Nephron (organoid): Measurements from ENCODE around the gene DFFB.

Experiments
- H3K27ac Mint-ChIP-seq, 3 experiments: 2 replicates each; pipeline ENCODE4 v1.8.0; 2020; ENCODE audit warnings: mixed read lengths in 3 of 3, mild to moderate bottlenecking in 2 of 3, moderate library complexity in 1 of 3
- H3K27me3 Mint-ChIP-seq: 2 replicates; pipeline ENCODE4 v1.8.0; 2021; ENCODE audit warnings: low read depth, mild to moderate bottlenecking, moderate library complexity, mixed read lengths
- H3K36me3 Mint-ChIP-seq: 2 replicates; pipeline ENCODE4 v1.8.0; 2020; ENCODE audit warnings: low read depth, mixed read lengths
- H3K4me1 Mint-ChIP-seq: 2 replicates; pipeline ENCODE4 v1.8.0; 2020; ENCODE audit warnings: mixed read lengths
- H3K4me3 Mint-ChIP-seq, 3 experiments: 2 replicates each; pipeline ENCODE4 v1.8.0; 2020; ENCODE audit warnings: mild to moderate bottlenecking in 3 of 3, mixed read lengths in 3 of 3, moderate library complexity in 2 of 3
- H3K9me3 Mint-ChIP-seq: 2 replicates; pipeline ENCODE4 v1.8.0; 2020; ENCODE audit warnings: mixed read lengths
- CTCF ChIP-seq, 3 experiments: fragments of 200-600 bp; sonication (generic); IDR thresholded peaks; one replicate each; pipeline ENCODE4 v1.5.0; 2021; ENCODE audit warnings: antibody characterized with exemption in 3 of 3; ENCODE audit not compliant: unreplicated experiment in 3 of 3

DFFB gene

GRCh38 chr1:3890389-3891328 is 33.4 kb downstream of the DFFB start:
- Mint-ChIP-seq H3K36me3 (peaks cover 52% of the 10 kb centered on the region), H3K27ac (no peak overlapping the region), H3K27me3 (no peaks in the 10 kb centered on the region), H3K4me1 (no peaks in the 10 kb centered on the region), H3K4me3 (no peak overlapping the region), H3K9me3 (no peaks in the 10 kb centered on the region)
- TF ChIP-seq CTCF (IDR thresholded peaks at IDR 0.05; ENCODE audit: unreplicated experiment in 3 of 3) = no peak

GRCh38 chr1:3891329-3891865 is 34.1 kb downstream of the DFFB start:
- H3K36me3 Mint-ChIP-seq = peaks cover 57% of the 10 kb centered on the region
- no peak overlapping the region for H3K4me3 Mint-ChIP-seq
- no peaks in the 10 kb centered on the region for H3K9me3 Mint-ChIP-seq
- no peaks in the 10 kb centered on the region for H3K4me1 Mint-ChIP-seq
- TF ChIP-seq CTCF (IDR thresholded peaks at IDR 0.05; ENCODE audit: unreplicated experiment in 3 of 3) = no peak
- no peak overlapping the region for H3K27ac Mint-ChIP-seq
- no peaks in the 10 kb centered on the region for H3K27me3 Mint-ChIP-seq

- Mint-ChIP-seq H3K9me3 (peaks cover 4% of the 10 kb centered on the region), H3K36me3 (peaks cover 63% of the 10 kb centered on the region), H3K4me3 (no peak overlapping the region), H3K4me1 (peaks cover 5% of the 10 kb centered on the region), H3K27ac (no peak overlapping the region), H3K27me3 (no peaks in the 10 kb centered on the region)
- no peak for TF ChIP-seq CTCF (IDR thresholded peaks at IDR 0.05; ENCODE audit: unreplicated experiment in 3 of 3)
Measured at GRCh38 chr1:3892748-3893147, 35.5 kb downstream of the DFFB start.

- no peak for TF ChIP-seq CTCF (IDR thresholded peaks at IDR 0.05; ENCODE audit: unreplicated experiment in 3 of 3)
- H3K36me3 Mint-ChIP-seq = peaks cover 63% of the 10 kb centered on the region
- peaks cover 9% of the 10 kb centered on the region for H3K9me3 Mint-ChIP-seq
- no peak overlapping the region for H3K4me3 Mint-ChIP-seq
- no peak overlapping the region for H3K27ac Mint-ChIP-seq
- peaks cover 5% of the 10 kb centered on the region for H3K4me1 Mint-ChIP-seq
- no peaks in the 10 kb centered on the region for H3K27me3 Mint-ChIP-seq
Measured at GRCh38 chr1:3893190-3893589, 35.9 kb downstream of the DFFB start.

GRCh38 chr1:3894626-3895278 is 37.5 kb downstream of the DFFB start:
- TF ChIP-seq CTCF (IDR thresholded peaks at IDR 0.05; ENCODE audit: unreplicated experiment in 3 of 3) = no peak
- Mint-ChIP-seq H3K27me3 (no peaks in the 10 kb centered on the region), H3K4me1 (peaks cover 11% of the 10 kb centered on the region), H3K36me3 (peaks cover 60% of the 10 kb centered on the region), H3K27ac (no peak overlapping the region), H3K9me3 (peaks cover 16% of the 10 kb centered on the region), H3K4me3 (no peak overlapping the region)
